HG03439 (cell line): ENCODE data around the gene LYRM4.

ENCODE experiments used
- ATAC-seq: cut with Tn5 transposase; IDR thresholded peaks from one replicate; pipeline ENCODE4 v1.9.1; 2021; ENCODE audit warnings: mild to moderate bottlenecking, moderate library complexity; ENCODE audit not compliant: unreplicated experiment

LYRM4 gene

GRCh38 chr6:5282191-5282623, 21.5 kb upstream of the LYRM4 start:
- ATAC-seq, result no peak

- ATAC-seq, result no peak
Measured at GRCh38 chr6:5280920-5281319, 20.2 kb upstream of the LYRM4 start.

- ATAC-seq, result no peak
Measured at GRCh38 chr6:5279891-5280338, 19.2 kb upstream of the LYRM4 start.

- no peak for ATAC-seq
Measured at GRCh38 chr6:5278565-5279120, 17.9 kb upstream of the LYRM4 start.

GRCh38 chr6:5278047-5278446, 17.3 kb upstream of the LYRM4 start:
- ATAC-seq, result peak; percentile 75

- ATAC-seq, result no peak
Measured at GRCh38 chr6:5277589-5277988, 16.8 kb upstream of the LYRM4 start.

GRCh38 chr6:5276581-5276980, 15.8 kb upstream of the LYRM4 start:
- no peak for ATAC-seq

- no peak for ATAC-seq
Measured at GRCh38 chr6:5275497-5275896, 14.7 kb upstream of the LYRM4 start.

GRCh38 chr6:5274231-5274630, 13.5 kb upstream of the LYRM4 start:
- no peak for ATAC-seq

GRCh38 chr6:5271926-5272325, 11.2 kb upstream of the LYRM4 start:
- ATAC-seq, result no peak

- ATAC-seq, result no peak
Measured at GRCh38 chr6:5270093-5270680, 9.4 kb upstream of the LYRM4 start.

GRCh38 chr6:5266423-5266822, 5.7 kb upstream of the LYRM4 start:
- ATAC-seq, result no peak

- ATAC-seq, result no peak
Measured at GRCh38 chr6:5261545-5262109, 877 bp upstream of the LYRM4 start.

GRCh38 chr6:5260111-5260620, 584 bp downstream of the LYRM4 start:
- peak; percentile 63 for ATAC-seq

- ATAC-seq, result no peak
Measured at GRCh38 chr6:5259428-5259827, 1.3 kb downstream of the LYRM4 start.

- ATAC-seq, result no peak
Measured at GRCh38 chr6:5257400-5257799, 3.4 kb downstream of the LYRM4 start.

GRCh38 chr6:5256952-5257351, 3.8 kb downstream of the LYRM4 start:
- ATAC-seq, result no peak

GRCh38 chr6:5250911-5251310, 9.8 kb downstream of the LYRM4 start:
- no peak for ATAC-seq

- ATAC-seq, result no peak
Measured at GRCh38 chr6:5250451-5250850, 10.3 kb downstream of the LYRM4 start.

- ATAC-seq, result no peak
Measured at GRCh38 chr6:5249451-5250122, 11.2 kb downstream of the LYRM4 start.

GRCh38 chr6:5248302-5249098, 12.2 kb downstream of the LYRM4 start:
- no peak for ATAC-seq
